ENCODE results near the gene CDKN2A. TPM values are rescaled to one million over a fixed set of nuclear protein-coding genes. Genes with fewer than 3 reads are reported as not detected.

Gene CDKN2A
- total and polyA plus RNA-seq, 9 of the 15 experiments (the other 6 are each of a cell fraction or from before 2014, with no cell fraction given) = not detected

GRCh38 chr9:22008717-22009505, 14.7 kb upstream of the CDKN2A start, which contains the start of gene CDKN2B (continued):
- TF ChIP-seq ZNF140 (CRISPR knock-in tag; IDR thresholded peaks at IDR 0.05) (no peak), FOXO4 (CRISPR knock-in tag; IDR thresholded peaks at IDR 0.05) (no peak)

- H3K4me1 ChIP-seq (replicated peaks in 1 of 2; ENCODE audit: control insufficient read depth in 2 of 2, insufficient read depth in 2 of 2, low read length in 2 of 2) = no peaks in the 10 kb centered on the region
- no peak for ATAC-seq
- intact Hi-C loops (cut with micrococcal nuclease) (no loop called here), in situ Hi-C loops (cut with MboI) (no loop called here)
- H3K27me3 ChIP-seq (ENCODE audit: control insufficient read depth in 2 of 2, insufficient read depth in 2 of 2, low read length in 2 of 2) = no peaks in the 10 kb centered on the region
- no peak overlapping the region for H3K27ac ChIP-seq (ENCODE audit: extremely low read depth, low read depth, low read length)
- no peak for DNase-seq (ENCODE audit: extremely low read depth in 1 of 4, low spot score in 3 of 4)
- no peak overlapping the region for H3K4me3 ChIP-seq
- POLR2A ChIA-PET = no interaction called here
- H3K9ac ChIP-seq (ENCODE audit: insufficient read depth in 1 of 2, low read depth in 2 of 2, low read length in 2 of 2) = no peak overlapping the region
- H3K79me2 ChIP-seq (ENCODE audit: control insufficient read depth, insufficient read depth, low read length) = no peaks in the 10 kb centered on the region
- H3K9me3 ChIP-seq (replicated peaks; ENCODE audit: control insufficient read depth, insufficient read depth, low read depth, low read length) = no peaks in the 10 kb centered on the region
- no peaks in the 10 kb centered on the region for H4K20me1 ChIP-seq (replicated peaks; ENCODE audit: control insufficient read depth, insufficient read depth, low read length)
- CTCF ChIA-PET (ENCODE audit: low intra/inter-chr PET ratio) = no interaction called here
- no peak for FAIRE-seq
- H3K9me1 ChIP-seq (ENCODE audit: control insufficient read depth, insufficient read depth, low read length) = no peaks in the 10 kb centered on the region
- no peak overlapping the region for H3K4me2 ChIP-seq (ENCODE audit: insufficient read depth, low read length)
- H2AFZ ChIP-seq (ENCODE audit: low read depth, low read length) = no peak overlapping the region
- no TSS peak for BruUV-seq (replicated peaks)
- H3K36me3 ChIP-seq (ENCODE audit: control insufficient read depth, insufficient read depth, low read length) = no peaks in the 10 kb centered on the region
- no CpG with 5 or more reads among the region's 8 CpGs for WGBS (ENCODE audit: insufficient coverage, low coverage, missing lambda C conversion rate)
- TF ChIP-seq ZBTB49 (CRISPR knock-in tag; IDR thresholded peaks at IDR 0.05; ENCODE audit: borderline replicate concordance) (no peak), HDAC6 (IDR thresholded peaks at IDR 0.05; ENCODE audit: low read depth, low read length) (no peak), ARID4B (CRISPR knock-in tag; IDR thresholded peaks at IDR 0.05) (no peak), HOMEZ (CRISPR knock-in tag; IDR thresholded peaks at IDR 0.05) (no peak), KAT7 (CRISPR knock-in tag; IDR thresholded peaks at IDR 0.05; ENCODE audit: borderline replicate concordance) (no peak)
Measured at GRCh38 chr9:22008384-22008716, 14.2 kb upstream of the CDKN2A start.

Measured in K562 (cell line).